GM23338 (cell line): Measurements from ENCODE around the gene HNMT. TPM values are rescaled to one million over a fixed set of nuclear protein-coding genes. Genes with fewer than 3 reads are reported as not detected.

ENCODE experiments used
- ATAC-seq: fragments of 200-7000 bp; cut with Tn5 transposase; 3 replicates; pipeline ENCODE4 v1.9.1; 2020
- DNase-seq: peaks from one replicate; pipeline ENCODE4 v3.0.0-alpha.2; 2015; ENCODE audit warnings: low spot score
- H2AFZ ChIP-seq: fragments of 200-600 bp; sonication (generic); 2 replicates; pipeline ENCODE4 v1.8.0; 2016; ENCODE audit warnings: antibody characterized with exemption, mild to moderate bottlenecking, moderate library complexity
- H3F3A ChIP-seq: fragments of 200-600 bp; sonication (generic); replicated peaks from 2 replicates; pipeline ENCODE4 v1.8.0; 2017; ENCODE audit warnings: antibody characterized with exemption, mixed run types, low read depth
- H3K27ac ChIP-seq: fragments of 200-600 bp; sonication (generic); 2 replicates; pipeline ENCODE4 v1.6.1; 2016; ENCODE audit warnings: low read depth
- H3K27me3 ChIP-seq: fragments of 200-600 bp; sonication (generic); 2 replicates; pipeline ENCODE4 v1.8.0; 2016; ENCODE audit warnings: mild to moderate bottlenecking, mixed run types, moderate library complexity; ENCODE audit not compliant: insufficient read depth
- H3K36me3 ChIP-seq: fragments of 200-600 bp; sonication (generic); 2 replicates; pipeline ENCODE4 v1.8.0; 2016; ENCODE audit warnings: mild to moderate bottlenecking; ENCODE audit not compliant: insufficient read depth
- H3K4me1 ChIP-seq: fragments of 200-600 bp; sonication (generic); 2 replicates; pipeline ENCODE4 v1.8.0; 2016; ENCODE audit warnings: mild to moderate bottlenecking, moderate library complexity; ENCODE audit not compliant: insufficient read depth
- H3K4me2 ChIP-seq: fragments of 200-600 bp; sonication (generic); 2 replicates; pipeline ENCODE4 v1.7.1; 2017; ENCODE audit warnings: mixed run types
- H3K4me3 ChIP-seq: fragments of 200-600 bp; sonication (generic); 2 replicates; pipeline ENCODE4 v1.6.1; 2016; ENCODE audit warnings: mixed run types
- H3K79me2 ChIP-seq: fragments of 200-600 bp; sonication (generic); replicated peaks from 2 replicates; pipeline ENCODE4 v1.8.0; 2017; ENCODE audit warnings: mild to moderate bottlenecking; ENCODE audit not compliant: insufficient read depth
- H3K9me2 ChIP-seq: fragments of 200-600 bp; sonication (generic); 2 replicates; pipeline ENCODE4 v1.8.0; 2017; ENCODE audit not compliant: insufficient read depth
- H4K20me1 ChIP-seq: fragments of 200-600 bp; sonication (generic); replicated peaks from 2 replicates; pipeline ENCODE4 v1.8.0; 2017; ENCODE audit warnings: mild to moderate bottlenecking; ENCODE audit not compliant: insufficient read depth
- H3K27ac Mint-ChIP-seq: 2 replicates; pipeline ENCODE4 v1.8.0; 2020; ENCODE audit warnings: inconsistent platforms, mild to moderate bottlenecking, moderate library complexity, mixed read lengths
- H3K27me3 Mint-ChIP-seq: 3 replicates; pipeline ENCODE4 v1.8.0; 2022; ENCODE audit warnings: low read depth, mild to moderate bottlenecking, moderate library complexity, mixed read lengths, inconsistent platforms; ENCODE audit not compliant: insufficient read depth, poor library complexity
- H3K36me3 Mint-ChIP-seq: 3 replicates; pipeline ENCODE4 v1.8.0; 2021; ENCODE audit warnings: low read depth, mild to moderate bottlenecking, inconsistent platforms, moderate library complexity, mixed read lengths
- H3K4me1 Mint-ChIP-seq: 3 replicates; pipeline ENCODE4 v1.8.0; 2020; ENCODE audit warnings: mild to moderate bottlenecking, inconsistent platforms, mixed read lengths
- H3K4me3 Mint-ChIP-seq: 3 replicates; pipeline ENCODE4 v1.8.0; 2021; ENCODE audit warnings: moderate library complexity, mild to moderate bottlenecking, inconsistent platforms, mixed read lengths
- H3K9me3 Mint-ChIP-seq: 3 replicates; pipeline ENCODE4 v1.8.0; 2020; ENCODE audit warnings: moderate library complexity, mild to moderate bottlenecking, inconsistent platforms, mixed read lengths
- CREB1 ChIP-seq: fragments of 250-450 bp; sonication (Bioruptor Pico); IDR thresholded peaks from 2 replicates; pipeline ENCODE4 v1.5.0; 2020; ENCODE audit warnings: low read depth, mild to moderate bottlenecking, moderate library complexity
- CTCF ChIP-seq, 2 experiments: fragments of 200-600 bp in 1 of 2; sonication (generic) in 1 of 2; conservative IDR thresholded peaks; 2 replicates each; pipeline versions ENCODE4 v1.5.1 to v1.6.1; 2016 to 2017; ENCODE audit warnings: antibody characterized with exemption in 2 of 2, low read depth in 2 of 2, mild to moderate bottlenecking in 2 of 2, moderate library complexity in 1 of 2
- ETS1 ChIP-seq: IDR thresholded peaks from 2 replicates; pipeline ENCODE4 v1.6.1; 2016; ENCODE audit warnings: antibody characterized with exemption
- EZH2 ChIP-seq: fragments of 200-600 bp; sonication (generic); IDR thresholded peaks from one replicate; pipeline ENCODE4 v1.8.0; 2017; ENCODE audit warnings: antibody characterized with exemption, mild to moderate bottlenecking, low read depth; ENCODE audit not compliant: unreplicated experiment
- EZH2phosphoT487 ChIP-seq: fragments of 200-600 bp; sonication (generic); IDR thresholded peaks from one replicate; pipeline ENCODE4 v1.8.1; 2018; ENCODE audit warnings: antibody characterized with exemption; ENCODE audit not compliant: unreplicated experiment
- JUNB ChIP-seq: IDR thresholded peaks from one replicate; pipeline ENCODE4 v1.6.1; 2016; ENCODE audit warnings: antibody characterized with exemption; ENCODE audit not compliant: unreplicated experiment
- NANOG ChIP-seq: IDR thresholded peaks from 2 replicates; pipeline ENCODE4 v1.6.1; 2016; ENCODE audit warnings: antibody characterized with exemption, borderline replicate concordance
- POLR2AphosphoS5 ChIP-seq: IDR thresholded peaks from 2 replicates; pipeline ENCODE4 v1.6.1; 2016; ENCODE audit warnings: antibody characterized with exemption, low read depth
- REST ChIP-seq: IDR thresholded peaks from one replicate; pipeline ENCODE4 v1.6.1; 2018; ENCODE audit warnings: antibody characterized with exemption; ENCODE audit not compliant: unreplicated experiment
- STAT1 ChIP-seq: IDR thresholded peaks from one replicate; pipeline ENCODE4 v1.6.1; 2016; ENCODE audit warnings: antibody characterized with exemption; ENCODE audit not compliant: unreplicated experiment
- ZNF114 ChIP-seq: fragments of 250-450 bp; sonication (Bioruptor Pico); IDR thresholded peaks from 2 replicates; pipeline ENCODE4 v1.5.0; 2020; ENCODE audit warnings: mild to moderate bottlenecking, moderate library complexity
- ZNF331 ChIP-seq: fragments of 250-450 bp; sonication (Bioruptor Pico); IDR thresholded peaks from 2 replicates; pipeline ENCODE4 v1.5.0; 2020; ENCODE audit warnings: low read depth, mild to moderate bottlenecking, moderate library complexity
- ZNF462 ChIP-seq: fragments of 250-450 bp; sonication (Bioruptor Pico); IDR thresholded peaks from 2 replicates; pipeline ENCODE4 v1.5.0; 2020; ENCODE audit warnings: mild to moderate bottlenecking, moderate library complexity
- polyA plus RNA-seq: library from polyadenylated mRNA; unstranded; fragments of >200 nt; fragmentation: Nextera tagmentation; extraction: Ambion mirVana; gene quantifications from 2 replicates; pipeline ENCODE4 v1.2.1, GENCODE V29; 2016
- total RNA-seq: library from RNA; depleted of rRNA; stranded (reverse); fragments of >200 nt; shearing (Covaris generic); gene quantifications from 2 replicates; pipeline ENCODE4 v1.2.3, GENCODE V29; 2014

The HNMT gene
- total and polyA plus RNA-seq, 2 experiments from 2014 or later: 3.3 to 3.4 TPM

- Mint-ChIP-seq H3K4me3 (no peak overlapping the region), H3K27ac (no peak overlapping the region), H3K9me3 (no peaks in the 10 kb centered on the region), H3K4me1 (no peaks in the 10 kb centered on the region), H3K27me3 (no peaks in the 10 kb centered on the region), H3K36me3 (no peaks in the 10 kb centered on the region)
- H3K4me3 ChIP-seq: no peak overlapping the region
- TF ChIP-seq REST (no peak), ZNF114 (CRISPR knock-in tag) (no peak), ETS1 (no peak), NANOG (no peak), ZNF462 (no peak), EZH2 (no peak), JUNB (no peak), POLR2AphosphoS5 (no peak), CTCF (conservative IDR thresholded peaks at IDR 0.05; ENCODE audit: low read depth in 2 of 2) (no peak), EZH2phosphoT487 (no peak), CREB1 (no peak), STAT1 (no peak), ZNF331 (CRISPR knock-in tag) (no peak)
- H3K36me3 ChIP-seq: no peaks in the 10 kb centered on the region
- no peaks in the 10 kb centered on the region for H3F3A ChIP-seq
- H3K4me2 ChIP-seq: no peak overlapping the region
- DNase-seq (no peak), ATAC-seq (no peak)
- no peak overlapping the region for H2AFZ ChIP-seq
- H4K20me1 ChIP-seq: no peaks in the 10 kb centered on the region
- no peaks in the 10 kb centered on the region for H3K4me1 ChIP-seq
- H3K27me3 ChIP-seq: no peaks in the 10 kb centered on the region
- no peak overlapping the region for H3K27ac ChIP-seq
- no peaks in the 10 kb centered on the region for H3K9me2 ChIP-seq
- H3K79me2 ChIP-seq: no peaks in the 10 kb centered on the region
These were observed 40.3 kb upstream of the HNMT start for GRCh38 chr2:137924019-137924418.
